Muscle layer of duodenum (tissue), 2 donors: ENCODE data around the gene SLC40A1.

Experiments
- H3K27ac ChIP-seq: one replicate; pipeline ENCODE4 v1.7.0; 2013; ENCODE audit warnings: mild to moderate bottlenecking, low read length
- H3K27me3 ChIP-seq: one replicate; pipeline ENCODE4 v1.7.0; 2013; ENCODE audit warnings: low read depth, mild to moderate bottlenecking, control low read depth, low read length
- H3K36me3 ChIP-seq, 2 donors: one replicate each; pipeline ENCODE4 v1.7.0; 2013; ENCODE audit warnings: low read length in 2 of 2, control low read depth in 1 of 2, mild to moderate bottlenecking in 1 of 2; ENCODE audit not compliant: insufficient read depth in 2 of 2, control insufficient read depth in 1 of 2
- H3K4me1 ChIP-seq, 2 donors: one replicate each; pipeline ENCODE4 v1.7.0; 2013; ENCODE audit warnings: low read length in 2 of 2, mild to moderate bottlenecking in 2 of 2, control low read depth in 1 of 2, moderate library complexity in 1 of 2; ENCODE audit not compliant: insufficient read depth in 2 of 2, control insufficient read depth in 1 of 2
- H3K4me3 ChIP-seq, 2 donors: one replicate each; pipeline ENCODE4 v1.7.0; 2013; ENCODE audit warnings: low read length in 2 of 2, low read depth in 1 of 2, mild to moderate bottlenecking in 1 of 2
- H3K9me3 ChIP-seq, 2 donors: one replicate each; pipeline ENCODE4 v1.7.0; 2013; ENCODE audit warnings: low read length in 2 of 2, control low read depth in 1 of 2, mild to moderate bottlenecking in 1 of 2; ENCODE audit not compliant: control insufficient read depth in 1 of 2
- donor health status: healthy.

SLC40A1 gene

DNA sequence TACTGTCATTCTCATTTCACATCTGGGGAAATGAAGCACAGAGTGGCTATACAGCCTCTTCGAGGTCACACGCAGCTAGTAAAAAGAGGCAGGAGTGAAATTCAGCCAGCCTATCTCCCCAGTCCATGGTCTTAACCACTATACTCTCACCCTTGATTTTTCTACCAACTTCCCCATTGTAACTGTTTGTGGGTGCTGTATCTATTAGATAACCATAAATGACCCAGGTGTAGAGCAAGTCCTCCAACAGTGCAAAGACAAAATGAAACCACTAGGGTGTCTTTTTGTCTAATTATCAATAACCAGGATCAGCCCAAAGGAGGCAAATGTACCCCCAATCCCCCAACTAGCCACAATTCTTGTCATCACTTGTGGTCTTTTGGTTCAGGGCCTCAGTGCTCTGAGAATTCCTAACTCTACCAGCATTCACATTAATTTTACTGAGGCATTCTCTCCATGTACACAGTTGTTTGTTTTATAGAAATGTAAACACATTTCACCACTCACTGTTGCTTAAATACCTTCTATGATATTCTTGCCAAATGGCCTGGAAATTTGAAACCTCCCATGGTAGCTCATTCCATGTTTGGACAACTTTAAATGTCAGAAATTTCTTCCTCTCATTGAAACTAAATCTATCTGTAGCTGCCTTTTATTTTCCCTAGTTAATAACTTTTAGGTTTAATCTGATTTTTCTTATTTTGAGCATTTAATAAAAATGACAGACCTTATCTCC, 58.7 kb downstream of the SLC40A1 start:
- peaks cover 0 to 2% of the 10 kb centered on the region in 2 donors for H3K9me3 ChIP-seq
- H3K27me3 ChIP-seq = no peaks in the 10 kb centered on the region
- no peak overlapping the region for H3K4me3 ChIP-seq
- peak overlapping the region; percentile 87 for H3K27ac ChIP-seq
- H3K4me1 ChIP-seq = peaks cover 10 to 23% of the 10 kb centered on the region in 2 donors
- H3K36me3 ChIP-seq = no peaks in the 10 kb centered on the region

DNA sequence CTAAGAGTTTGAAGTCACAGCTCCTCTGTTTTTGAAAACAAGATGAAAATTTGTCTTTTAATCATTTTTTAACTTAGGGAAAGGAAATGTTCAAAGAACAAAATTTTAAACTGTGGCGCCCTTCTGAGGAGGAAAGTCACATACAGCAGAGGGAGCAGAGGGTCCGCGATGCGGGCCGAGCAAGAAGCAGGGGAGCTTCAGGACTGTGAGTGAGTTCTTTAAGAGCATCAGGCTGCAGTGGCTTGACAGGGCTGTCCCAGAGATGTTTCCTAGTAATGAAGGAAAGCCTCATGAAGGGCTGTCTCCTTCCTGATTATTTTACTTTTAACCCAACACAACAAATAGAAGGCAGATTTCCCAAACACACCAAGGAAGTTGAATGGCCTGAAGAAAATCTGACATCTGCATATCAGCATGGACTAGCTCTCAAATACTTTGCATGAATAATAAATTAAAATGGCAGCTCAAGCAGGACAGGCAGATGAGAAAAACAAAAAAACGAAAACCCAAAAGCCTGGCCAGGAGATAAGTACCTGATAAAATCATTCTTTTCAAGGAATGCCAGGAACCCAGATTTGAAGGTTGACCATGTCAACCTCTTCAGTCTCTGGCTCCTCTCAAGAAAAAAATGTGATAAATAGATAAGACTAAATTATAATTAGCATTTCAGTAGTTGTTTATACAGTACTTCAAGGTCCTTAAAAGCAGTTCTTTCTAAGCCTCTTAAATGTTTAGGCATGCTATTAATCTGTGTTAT, 60.8 kb downstream of the SLC40A1 start:
- peaks cover 0 to 2% of the 10 kb centered on the region in 2 donors for H3K9me3 ChIP-seq
- no peak overlapping the region for H3K4me3 ChIP-seq
- H3K27me3 ChIP-seq = no peaks in the 10 kb centered on the region
- H3K36me3 ChIP-seq = no peaks in the 10 kb centered on the region
- peaks cover 10 to 23% of the 10 kb centered on the region in 2 donors for H3K4me1 ChIP-seq
- no peak overlapping the region for H3K27ac ChIP-seq

DNA sequence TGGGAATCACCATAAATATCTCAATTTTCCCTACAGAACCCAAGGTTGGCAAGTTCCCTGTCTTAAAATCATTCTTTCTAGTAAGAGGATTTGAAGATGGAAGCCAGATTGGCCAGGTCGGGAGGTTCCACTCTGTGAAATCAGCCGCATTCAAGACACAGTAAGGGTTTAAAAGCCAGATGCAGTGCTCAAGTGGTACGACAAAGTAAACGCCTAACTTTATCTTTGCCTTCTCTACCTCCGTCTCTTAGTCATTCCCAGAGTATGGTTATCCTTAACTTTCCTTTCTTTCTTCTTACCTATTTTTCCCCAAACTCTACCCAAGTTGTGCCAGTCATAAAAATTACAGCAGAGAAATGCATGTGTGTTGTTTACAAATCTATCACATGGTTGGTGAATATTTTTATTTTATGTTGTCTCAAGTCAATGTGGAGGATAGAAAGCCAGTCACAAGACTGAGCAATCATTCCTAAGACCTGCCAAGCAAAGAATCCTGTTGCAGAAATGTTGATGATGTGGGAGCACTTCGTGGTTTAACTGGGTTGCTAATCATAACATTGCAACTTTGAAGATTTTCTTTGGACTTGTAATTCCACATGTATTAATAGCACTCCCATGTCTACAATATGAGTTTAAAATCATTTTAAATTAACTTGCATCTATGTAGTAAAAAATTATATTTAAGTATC, 62.6 kb downstream of the SLC40A1 start:
- H3K36me3 ChIP-seq = no peaks in the 10 kb centered on the region
- no peak overlapping the region for H3K4me3 ChIP-seq
- no peak overlapping the region for H3K27ac ChIP-seq
- peaks cover 10 to 20% of the 10 kb centered on the region in 2 donors for H3K4me1 ChIP-seq
- no peaks in the 10 kb centered on the region for H3K27me3 ChIP-seq
- peaks cover 0 to 2% of the 10 kb centered on the region in 2 donors for H3K9me3 ChIP-seq

DNA sequence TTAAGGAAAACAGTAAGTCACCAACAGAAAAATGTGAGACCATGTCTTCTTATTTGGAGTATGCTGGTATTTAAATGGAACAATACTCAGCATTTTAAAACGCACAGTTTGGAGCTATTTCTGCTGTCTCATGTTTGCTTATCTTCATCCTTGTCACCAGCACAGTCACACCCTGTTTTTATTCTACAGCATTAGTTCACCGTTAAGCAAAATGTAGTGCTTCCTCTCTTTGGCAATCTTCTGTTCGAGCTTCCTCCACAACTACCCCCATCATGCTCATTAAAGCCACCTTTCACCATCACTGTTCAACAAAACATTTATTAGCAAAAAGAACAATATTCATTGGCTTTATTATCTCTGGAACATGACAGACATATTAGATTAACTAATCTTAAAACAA, 64.0 kb downstream of the SLC40A1 start:
- Histone ChIP-seq H3K27ac (no peak overlapping the region), H3K4me3 (no peak overlapping the region), H3K9me3 (peaks cover 0 to 2% of the 10 kb centered on the region in 2 donors), H3K36me3 (no peaks in the 10 kb centered on the region), H3K4me1 (peaks cover under 1 to 6% of the 10 kb centered on the region in 2 donors), H3K27me3 (no peaks in the 10 kb centered on the region)

DNA sequence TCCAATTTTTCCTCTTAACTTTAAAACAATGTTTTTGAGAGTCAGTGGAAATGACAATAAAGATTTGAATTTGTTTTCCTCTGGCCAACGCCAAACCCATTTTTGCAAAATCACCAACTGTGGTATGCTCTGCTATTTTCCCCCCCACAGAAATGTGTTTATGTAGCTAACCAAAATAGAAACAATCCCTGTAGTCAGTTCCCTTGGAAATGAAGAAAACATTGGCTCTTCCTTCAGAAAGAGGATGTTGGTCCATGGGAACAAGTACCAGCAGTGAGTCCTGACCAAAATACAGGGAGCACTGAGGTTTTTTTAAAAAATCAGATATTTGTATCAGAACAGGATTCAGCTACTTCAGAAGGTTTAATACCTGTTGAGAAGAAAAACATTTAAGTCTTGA, 65.3 kb downstream of the SLC40A1 start:
- H3K4me1 ChIP-seq = no peaks in the 10 kb centered on the region
- no peak overlapping the region for H3K4me3 ChIP-seq
- H3K27ac ChIP-seq = no peak overlapping the region

DNA sequence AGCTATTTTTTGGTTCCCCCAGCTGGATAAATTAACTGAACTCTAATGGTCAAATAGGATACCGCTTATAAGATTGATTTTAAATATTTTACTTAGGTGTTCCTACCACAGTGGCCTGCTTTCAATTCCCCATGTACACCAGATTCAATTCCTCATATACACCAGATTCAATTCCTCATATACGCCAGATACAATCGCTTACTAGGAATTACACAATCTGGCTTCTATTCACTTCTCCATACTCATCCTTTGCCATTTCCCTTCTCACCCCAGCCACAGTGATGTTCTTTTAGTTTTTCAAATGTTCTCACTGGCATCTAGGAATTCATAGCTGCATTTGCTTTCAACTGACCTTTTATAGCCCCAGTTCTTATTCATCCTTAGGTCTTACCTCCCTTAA, 66.5 kb downstream of the SLC40A1 start:
- no peak overlapping the region for H3K27ac ChIP-seq
- no peaks in the 10 kb centered on the region for H3K4me1 ChIP-seq
- H3K4me3 ChIP-seq = no peak overlapping the region
- peaks cover 0 to 7% of the 10 kb centered on the region in 2 donors for H3K9me3 ChIP-seq
- no peaks in the 10 kb centered on the region for H3K27me3 ChIP-seq
- H3K36me3 ChIP-seq = no peaks in the 10 kb centered on the region

More for the DNA sequence above, 65.3 kb downstream of the SLC40A1 start:
- H3K36me3 ChIP-seq = no peaks in the 10 kb centered on the region
- peaks cover 0 to 2% of the 10 kb centered on the region in 2 donors for H3K9me3 ChIP-seq
- H3K27me3 ChIP-seq = no peaks in the 10 kb centered on the region

DNA sequence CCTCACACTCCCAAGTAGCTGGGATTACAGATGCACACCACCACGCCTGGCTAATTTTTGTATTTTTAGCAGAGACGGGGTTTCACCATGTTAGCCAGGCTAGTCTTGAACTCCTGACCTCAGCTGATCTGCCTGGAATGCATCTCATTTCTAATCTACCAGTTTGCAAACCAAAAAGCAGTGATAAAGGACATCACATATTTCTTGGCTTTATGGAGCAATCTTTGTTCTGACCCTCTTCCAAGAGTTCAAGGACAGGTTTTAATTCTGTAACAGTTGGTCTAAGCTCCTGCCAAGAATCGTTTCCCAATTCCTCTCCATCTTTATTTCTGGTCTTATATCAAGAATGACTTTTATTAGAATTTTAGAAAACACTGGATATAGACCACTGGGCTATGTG, 67.7 kb downstream of the SLC40A1 start:
- no peak overlapping the region for H3K4me3 ChIP-seq
- no peak overlapping the region for H3K27ac ChIP-seq
- H3K4me1 ChIP-seq = no peaks in the 10 kb centered on the region
- peaks cover 0 to 7% of the 10 kb centered on the region in 2 donors for H3K9me3 ChIP-seq
- H3K27me3 ChIP-seq = no peaks in the 10 kb centered on the region
- H3K36me3 ChIP-seq = no peaks in the 10 kb centered on the region

DNA sequence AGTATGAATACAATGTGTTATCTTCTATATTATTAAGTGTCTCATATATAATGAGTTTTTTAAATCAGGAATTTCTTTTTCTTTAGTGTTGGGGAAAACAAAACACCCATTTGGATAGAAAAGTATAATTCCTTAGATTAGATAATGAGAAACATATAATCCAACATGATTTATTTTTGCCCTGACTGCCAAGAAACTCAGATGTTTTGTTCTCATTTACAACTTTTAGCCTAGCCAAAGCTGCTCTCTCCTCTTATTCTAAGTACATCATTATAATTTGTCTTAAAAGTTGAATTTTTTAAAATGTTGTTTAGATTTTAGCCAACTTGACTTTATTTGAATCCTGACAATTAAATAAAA, 68.6 kb downstream of the SLC40A1 start:
- Histone ChIP-seq H3K27me3 (no peaks in the 10 kb centered on the region), H3K9me3 (peaks cover 0 to 5% of the 10 kb centered on the region in 2 donors), H3K36me3 (no peaks in the 10 kb centered on the region), H3K4me3 (no peak overlapping the region), H3K4me1 (no peaks in the 10 kb centered on the region), H3K27ac (no peak overlapping the region)

DNA sequence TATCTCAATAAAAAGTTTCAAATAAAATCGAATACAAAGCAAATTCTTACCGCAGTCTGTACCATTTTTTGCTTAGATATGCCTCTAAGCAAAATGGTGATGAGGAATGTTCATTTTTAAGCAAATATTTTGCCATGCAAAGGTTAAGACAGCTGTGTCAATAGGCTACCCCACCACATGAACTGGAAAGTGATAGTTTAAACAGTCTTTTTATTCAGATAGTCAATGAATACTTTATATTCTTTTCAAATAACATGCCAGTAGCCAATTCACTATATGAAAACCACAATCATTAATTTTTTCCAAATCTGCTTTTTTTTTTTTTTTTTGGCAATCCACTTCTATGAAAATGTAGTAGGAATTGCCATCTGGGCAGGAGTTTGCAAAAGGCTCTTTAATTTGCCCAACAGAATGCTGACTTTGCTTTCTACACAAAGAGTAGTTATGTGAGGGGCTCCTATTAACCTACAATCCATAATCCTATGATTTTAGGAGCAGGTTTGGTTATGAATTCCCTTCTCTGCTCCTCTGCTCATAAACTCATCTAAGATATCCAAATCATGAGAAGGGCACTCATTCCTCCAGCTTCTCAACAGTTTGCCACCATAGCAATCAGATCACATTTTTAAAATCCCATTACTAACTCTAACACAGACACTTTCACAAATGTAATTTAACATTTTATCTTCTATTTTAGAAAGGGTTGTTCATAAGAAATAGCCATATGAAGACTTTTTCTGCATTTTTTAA, 69.2 kb downstream of the SLC40A1 start:
- no peaks in the 10 kb centered on the region for H3K27me3 ChIP-seq
- H3K4me3 ChIP-seq = no peak overlapping the region
- H3K36me3 ChIP-seq = no peaks in the 10 kb centered on the region
- no peak overlapping the region for H3K27ac ChIP-seq
- no peaks in the 10 kb centered on the region for H3K4me1 ChIP-seq
- peaks cover 0 to 5% of the 10 kb centered on the region in 2 donors for H3K9me3 ChIP-seq
